GM19239 (cell line): Measurements from ENCODE around the gene EN2.
A peak's percentile ranks its signal among the peaks of the same experiment; 100 is the strongest.

ENCODE experiments used
- DNase-seq: peaks from one replicate; pipeline ENCODE4 v3.0.0; 2011; ENCODE audit warnings: low spot score; ENCODE audit not compliant: insufficient read length
- FAIRE-seq: peaks from 2 replicates; lab custom pipeline; 2011; peaks lifted over from hg19 to GRCh38; lab: Jason Lieb, UNC

EN2 gene

GRCh38 chr7:155483245-155483644, 25.3 kb downstream of the EN2 start:
- FAIRE-seq: peak; percentile 53
- no peak for DNase-seq

- no peak for DNase-seq
- no peak for FAIRE-seq
These were observed 26.0 kb downstream of the EN2 start for GRCh38 chr7:155483868-155484325.

GRCh38 chr7:155484483-155485399, 26.8 kb downstream of the EN2 start:
- DNase-seq: no peak
- no peak for FAIRE-seq

GRCh38 chr7:155486783-155487508, 29.0 kb downstream of the EN2 start:
- no peak for DNase-seq
- no peak for FAIRE-seq

GRCh38 chr7:155487509-155488482, 29.9 kb downstream of the EN2 start:
- FAIRE-seq (no peak), DNase-seq (no peak)

- FAIRE-seq: no peak
- DNase-seq: no peak
These were observed 30.7 kb downstream of the EN2 start for GRCh38 chr7:155488483-155489127.

- FAIRE-seq (no peak), DNase-seq (no peak)
These were observed 31.4 kb downstream of the EN2 start for GRCh38 chr7:155489158-155489840.

- FAIRE-seq: peak; percentile 14
These were observed 32.1 kb downstream of the EN2 start for GRCh38 chr7:155489862-155490696.

GRCh38 chr7:155490697-155491628, 33.0 kb downstream of the EN2 start:
- peak; percentile 93 for DNase-seq

More at GRCh38 chr7:155489862-155490696, 32.1 kb downstream of the EN2 start:
- DNase-seq: no peak

GRCh38 chr7:155491812-155492211, 33.9 kb downstream of the EN2 start:
- FAIRE-seq (no peak), DNase-seq (no peak)

More at GRCh38 chr7:155490697-155491628, 33.0 kb downstream of the EN2 start:
- FAIRE-seq: peak; percentile 93

- DNase-seq (no peak), FAIRE-seq (no peak)
These were observed 36.0 kb downstream of the EN2 start for GRCh38 chr7:155493744-155494538.

GRCh38 chr7:155494551-155494950, 36.6 kb downstream of the EN2 start:
- FAIRE-seq (no peak), DNase-seq (no peak)

- DNase-seq: no peak
These were observed 37.7 kb downstream of the EN2 start for GRCh38 chr7:155495440-155496248.

GRCh38 chr7:155496267-155497005, 38.5 kb downstream of the EN2 start:
- no peak for DNase-seq
- FAIRE-seq: no peak

More at GRCh38 chr7:155495440-155496248, 37.7 kb downstream of the EN2 start:
- FAIRE-seq: no peak
